Endometrial microvascular endothelial cells (primary cell): ENCODE data around the gene DNAJB9. TPM values are rescaled to one million over a fixed set of nuclear protein-coding genes. Genes with fewer than 3 reads are reported as not detected.

Source experiments
- in situ Hi-C: cut with HindIII; loops from 2 replicates; pipeline ENCODE4 v1.10.0; 2017; ENCODE audit warnings: low sequenced_read_pairs, low pct_unique_long_range_greater_than_20kb; ENCODE audit errors: inconsistent ontology term
- total RNA-seq: library from RNA; depleted of rRNA; stranded (reverse); fragments of >200 nt; gene quantifications from one replicate; pipeline ENCODE4 v1.2.3, GENCODE V29; 2015; ENCODE audit errors: inconsistent ontology term

Gene DNAJB9
- total RNA-seq, 1 donor from 2014 or later: 50.4 TPM

- in situ Hi-C loops: no loop called here
Observed at GRCh38 chr7:108561047-108561619, 8.5 kb upstream of the DNAJB9 start.

- in situ Hi-C loops: no loop called here
Observed at GRCh38 chr7:108565987-108566386, 3.7 kb upstream of the DNAJB9 start.

- in situ Hi-C loops: no loop called here
Observed at GRCh38 chr7:108568801-108569380, 783 bp upstream of the DNAJB9 start.

GRCh38 chr7:108570146-108570755 lies 577 bp downstream of the DNAJB9 start:
- in situ Hi-C loops: no loop called here

GRCh38 chr7:108572480-108572879 lies 2.8 kb downstream of the DNAJB9 start:
- in situ Hi-C loops: no loop called here

- in situ Hi-C loops: no loop called here
Observed at GRCh38 chr7:108575156-108575555, 5.5 kb downstream of the DNAJB9 start.

DNA sequence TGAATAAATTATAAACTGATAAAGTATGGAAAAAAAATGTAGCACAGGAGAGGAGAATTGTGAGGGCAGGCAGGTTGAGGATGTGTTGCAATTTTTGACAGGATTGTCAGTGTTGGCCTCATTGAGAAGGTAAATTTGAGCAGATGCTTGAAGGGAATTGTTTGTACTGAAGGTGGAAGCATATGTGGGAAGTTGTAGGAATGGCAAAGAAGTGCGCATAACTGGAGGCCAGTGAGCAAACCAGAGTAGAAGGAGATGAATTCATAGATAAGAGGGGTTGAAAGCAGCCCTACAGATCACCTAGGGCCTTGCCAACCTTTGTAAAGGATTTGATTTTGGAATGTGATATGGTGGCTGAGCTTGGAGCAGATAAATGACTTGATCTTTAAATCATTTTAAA lies 6.4 kb downstream of the DNAJB9 start:
- in situ Hi-C loops: no loop called here

DNA sequence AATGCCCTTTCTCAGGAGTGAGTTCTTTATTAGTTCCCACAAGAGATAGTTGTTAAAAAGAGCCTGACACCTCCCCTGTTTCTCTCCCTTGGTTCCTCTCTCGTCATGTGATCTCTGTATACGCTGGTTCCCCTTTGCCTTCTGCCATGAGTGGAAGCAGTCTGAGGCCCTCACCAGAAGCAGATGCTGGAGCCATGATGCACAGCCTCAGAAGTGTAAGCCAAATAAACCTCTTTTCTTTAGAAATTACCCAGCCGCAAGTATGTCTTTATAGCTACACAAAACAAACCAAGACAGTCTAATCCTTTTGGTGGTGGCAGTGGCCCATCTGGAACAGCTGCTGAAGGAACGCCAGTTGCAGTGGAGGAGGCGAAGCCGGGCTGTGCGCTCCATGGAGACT lies 9.3 kb downstream of the DNAJB9 start:
- in situ Hi-C loops: no loop called here

GRCh38 chr7:108580298-108580697 lies 10.6 kb downstream of the DNAJB9 start:
- in situ Hi-C loops: no loop called here

GRCh38 chr7:108581655-108582491 lies 12.2 kb downstream of the DNAJB9 start:
- in situ Hi-C loops: no loop called here

GRCh38 chr7:108584211-108584610 lies 14.5 kb downstream of the DNAJB9 start:
- in situ Hi-C loops: no loop called here

DNA sequence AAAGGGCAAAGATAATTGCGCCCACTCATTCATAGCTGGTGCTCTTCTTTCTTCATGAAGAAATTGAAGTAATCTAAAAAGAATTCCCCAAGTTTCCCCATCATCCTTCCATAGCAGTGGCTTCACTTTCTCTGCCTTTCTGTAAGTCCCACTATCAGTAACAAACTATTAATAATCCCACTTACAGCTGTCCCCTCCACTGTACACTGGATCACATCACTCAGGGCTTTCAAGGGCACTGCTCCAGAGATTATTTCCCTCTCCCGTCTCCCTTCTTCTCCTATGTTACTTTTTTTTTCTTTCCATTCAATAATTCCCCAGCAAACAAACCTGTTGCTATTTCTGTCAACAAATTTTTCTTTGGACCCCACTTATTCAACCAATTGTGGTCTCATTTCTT lies 16.2 kb downstream of the DNAJB9 start:
- in situ Hi-C loops: no loop called here

DNA sequence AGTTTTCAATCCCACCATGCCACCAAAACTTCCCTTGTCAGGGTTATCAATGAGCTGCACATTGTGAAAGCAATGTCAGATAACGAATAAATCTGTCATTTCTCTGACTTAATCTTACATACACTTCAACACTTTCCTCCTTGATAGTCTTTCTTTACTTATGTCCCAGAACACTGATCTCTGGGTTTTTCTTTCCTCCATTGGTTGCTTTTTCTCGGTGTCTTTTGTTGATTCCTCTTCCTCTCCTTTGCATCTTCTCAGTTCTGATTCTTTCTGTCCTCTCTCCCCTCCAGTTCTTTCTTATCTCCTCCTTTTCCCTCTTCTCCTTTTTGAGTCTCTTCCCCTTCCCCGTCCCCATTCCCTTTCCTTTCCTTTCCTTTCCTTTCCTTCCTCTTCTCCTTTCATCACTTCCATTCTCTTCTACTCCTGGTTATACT lies 16.6 kb downstream of the DNAJB9 start:
- in situ Hi-C loops: no loop called here

DNA sequence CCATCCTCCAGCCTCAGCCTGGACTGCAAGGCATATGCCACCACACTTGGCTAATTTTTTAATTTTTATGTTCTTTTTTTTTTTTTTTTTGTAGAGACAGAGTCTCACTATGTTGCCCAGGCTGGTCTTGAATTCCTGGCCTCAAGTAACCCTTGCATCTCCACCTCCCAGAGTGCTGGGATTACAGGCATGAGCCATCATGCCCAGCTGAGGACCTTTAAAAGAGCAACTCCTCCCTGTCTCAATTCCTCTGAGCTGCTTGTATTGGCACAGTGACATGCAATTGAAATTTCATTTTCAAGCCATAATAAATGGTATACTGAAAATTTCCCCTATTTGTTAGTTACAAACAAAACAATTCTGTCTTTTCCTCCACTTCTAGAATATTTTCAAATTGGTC lies 19.5 kb downstream of the DNAJB9 start:
- in situ Hi-C loops: no loop called here

DNA sequence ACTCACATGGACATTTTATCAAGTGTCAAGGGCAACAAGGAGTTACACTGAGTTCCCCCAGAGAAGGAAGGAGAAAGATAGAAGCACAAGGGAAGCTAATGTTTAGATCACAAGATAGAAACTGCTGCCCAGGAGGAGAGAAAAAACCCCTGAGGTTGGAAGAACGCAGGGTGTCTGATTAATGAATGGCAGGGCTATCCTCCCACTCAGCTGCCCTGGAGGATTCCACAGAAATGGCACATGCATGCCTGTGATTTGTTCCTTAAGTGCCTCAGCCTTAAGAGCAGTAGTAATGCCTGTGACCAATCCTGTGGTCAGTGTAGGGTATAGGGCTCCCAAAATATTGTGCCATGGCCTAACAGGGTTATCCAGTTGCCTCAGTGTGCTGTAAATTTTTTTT lies 20.2 kb downstream of the DNAJB9 start:
- in situ Hi-C loops: no loop called here

- in situ Hi-C loops: no loop called here
Observed at GRCh38 chr7:108590606-108591005, 20.9 kb downstream of the DNAJB9 start.

- in situ Hi-C loops: no loop called here
Observed at GRCh38 chr7:108592646-108593201, 23.1 kb downstream of the DNAJB9 start.

- in situ Hi-C loops: no loop called here
Observed at GRCh38 chr7:108596560-108596959, 26.9 kb downstream of the DNAJB9 start.

DNA sequence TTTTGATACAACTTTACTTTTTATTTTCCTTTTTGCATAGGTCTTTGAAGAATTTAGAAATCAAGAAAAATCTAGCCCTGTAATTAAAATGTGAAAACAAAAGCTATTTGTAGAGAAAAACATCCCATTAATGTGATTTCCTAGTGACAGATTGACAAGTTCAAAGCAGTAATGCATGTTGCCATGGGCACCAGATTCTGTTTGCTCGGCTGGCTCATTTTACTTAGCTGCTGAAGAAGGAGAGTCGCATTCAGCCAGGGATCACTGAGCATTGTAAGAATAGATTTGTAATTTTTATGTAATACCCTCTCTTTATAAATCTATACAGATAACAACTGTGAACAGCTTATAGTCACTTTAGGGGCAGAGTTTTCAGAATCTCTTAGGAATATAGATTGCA lies 28.5 kb downstream of the DNAJB9 start:
- in situ Hi-C loops: no loop called here
